OCI-LY3 (cell line): ENCODE results near the gene KIF5B.

Source experiments
- EZH2phosphoT487 ChIP-seq: fragments of 200-600 bp; shearing (Covaris generic); IDR thresholded peaks from 2 replicates; pipeline ENCODE4 v1.6.1; 2018; ENCODE audit warnings: antibody characterized with exemption, mixed run types, low read depth
- TF ChIP-seq, protein P1 (sequence below): fragments of 200-600, 300-600 bp; sonication (generic); IDR thresholded peaks from 2 replicates; pipeline ENCODE4 v1.5.1; 2014; ENCODE audit warnings: antibody characterized with exemption, low read length, low read depth

DNA sequence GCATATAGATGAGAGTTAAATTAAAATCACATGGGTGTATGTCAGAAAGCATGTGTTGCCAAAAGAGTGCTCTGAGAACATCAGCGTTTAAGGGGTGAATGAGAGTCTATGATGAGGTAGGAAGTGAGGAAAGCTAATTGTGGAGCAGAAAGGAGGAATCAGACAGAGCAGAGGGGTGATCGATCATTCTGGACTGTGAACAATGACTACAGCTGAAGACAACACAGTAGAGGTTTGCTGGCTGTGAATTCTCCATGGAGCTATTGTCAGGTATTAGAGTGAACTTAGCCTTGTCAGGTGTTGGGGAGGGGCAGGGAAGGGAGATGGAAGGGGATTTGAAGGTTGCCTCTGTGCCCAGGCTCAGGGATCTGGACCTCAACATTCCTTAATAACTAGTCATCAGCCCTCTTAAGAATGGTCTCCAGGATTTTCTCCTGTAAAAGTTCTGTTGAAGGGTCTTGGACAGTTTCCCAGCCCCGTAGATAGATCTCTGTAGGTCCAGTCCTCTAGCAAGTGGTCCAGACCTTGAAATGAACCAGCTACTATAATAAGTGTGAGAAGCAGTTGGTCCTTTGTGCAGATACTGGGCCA, 57.1 kb downstream of the KIF5B start:
- TF ChIP-seq, protein P1, sequence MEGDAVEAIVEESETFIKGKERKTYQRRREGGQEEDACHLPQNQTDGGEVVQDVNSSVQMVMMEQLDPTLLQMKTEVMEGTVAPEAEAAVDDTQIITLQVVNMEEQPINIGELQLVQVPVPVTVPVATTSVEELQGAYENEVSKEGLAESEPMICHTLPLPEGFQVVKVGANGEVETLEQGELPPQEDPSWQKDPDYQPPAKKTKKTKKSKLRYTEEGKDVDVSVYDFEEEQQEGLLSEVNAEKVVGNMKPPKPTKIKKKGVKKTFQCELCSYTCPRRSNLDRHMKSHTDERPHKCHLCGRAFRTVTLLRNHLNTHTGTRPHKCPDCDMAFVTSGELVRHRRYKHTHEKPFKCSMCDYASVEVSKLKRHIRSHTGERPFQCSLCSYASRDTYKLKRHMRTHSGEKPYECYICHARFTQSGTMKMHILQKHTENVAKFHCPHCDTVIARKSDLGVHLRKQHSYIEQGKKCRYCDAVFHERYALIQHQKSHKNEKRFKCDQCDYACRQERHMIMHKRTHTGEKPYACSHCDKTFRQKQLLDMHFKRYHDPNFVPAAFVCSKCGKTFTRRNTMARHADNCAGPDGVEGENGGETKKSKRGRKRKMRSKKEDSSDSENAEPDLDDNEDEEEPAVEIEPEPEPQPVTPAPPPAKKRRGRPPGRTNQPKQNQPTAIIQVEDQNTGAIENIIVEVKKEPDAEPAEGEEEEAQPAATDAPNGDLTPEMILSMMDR: no peak
- no peak for TF ChIP-seq EZH2phosphoT487
